T-cell (primary cell): ENCODE data around the gene THSD7A. TPM values are rescaled to one million over a fixed set of nuclear protein-coding genes. Genes with fewer than 3 reads are reported as not detected.

Experiments
- ATAC-seq, 4 experiments: fragments of 200-7000 bp in 3 of 4; fragments of 150-1000 bp in 1 of 4; cut with Tn5 transposase; replicated peaks in 1 of 4; 1 replicate in 3 of 4; 2 replicates in 1 of 4; pipeline ENCODE4 v1.10.0; 2021; ENCODE audit warnings: moderate library complexity in 3 of 4, mild to moderate bottlenecking in 2 of 4, moderate number of reproducible peaks in 1 of 4
- CTCF ChIA-PET, 2 donors: fragments of 300-600 bp; sonication (Branson Sonifier 250); formaldehyde crosslinking; loops; one replicate each; lab custom pipeline; 2022; ENCODE audit warnings: antibody characterized with exemption in 2 of 2; lab: Charles Lee
- POLR2A ChIA-PET, 2 donors: fragments of 300-600 bp; sonication (Branson Sonifier 250); formaldehyde crosslinking; loops; one replicate each; lab custom pipeline; 2022; ENCODE audit warnings: antibody characterized with exemption in 2 of 2; lab: Charles Lee
- DNase-seq, 35 experiments: peaks; one replicate each; pipeline versions ENCODE4 v3.0.0 to v3.0.0-alpha.2; 2013 to 2023
- H3K27ac ChIP-seq: one replicate; pipeline ENCODE4 v1.5.1; 2013; ENCODE audit warnings: low read length
- H3K27me3 ChIP-seq, 2 experiments: replicated peaks in 1 of 2; 1 replicate in 1 of 2; 2 replicates in 1 of 2; pipeline versions ENCODE4 v1.6.1 to v1.7.0; 2013; ENCODE audit warnings: low read length in 1 of 2, mixed read lengths in 1 of 2; ENCODE audit not compliant: control insufficient read depth in 2 of 2, insufficient read depth in 2 of 2; ENCODE audit errors: extremely low read depth in 1 of 2
- H3K36me3 ChIP-seq, 2 donors: 1 replicate in 1 of 2; 2 replicates in 1 of 2; pipeline versions ENCODE4 v1.6.1 to v1.7.0; 2013; ENCODE audit warnings: low read length in 1 of 2; ENCODE audit not compliant: control insufficient read depth in 2 of 2, insufficient read depth in 1 of 2; ENCODE audit errors: extremely low read depth in 1 of 2
- H3K4me1 ChIP-seq, 2 experiments: 1 replicate in 1 of 2; 2 replicates in 1 of 2; pipeline versions ENCODE4 v1.6.1 to v1.7.0; 2013; ENCODE audit warnings: low read length in 2 of 2, mixed read lengths in 1 of 2; ENCODE audit not compliant: insufficient read depth in 2 of 2, control insufficient read depth in 1 of 2; ENCODE audit errors: extremely low read depth in 1 of 2
- H3K4me3 ChIP-seq, 2 donors: 1 replicate in 1 of 2; 2 replicates in 1 of 2; pipeline versions ENCODE4 v1.5.1 to v1.7.0; 2013; ENCODE audit warnings: mild to moderate bottlenecking in 2 of 2, low read length in 1 of 2, moderate library complexity in 1 of 2; ENCODE audit not compliant: control insufficient read depth in 1 of 2; ENCODE audit errors: extremely low read depth in 1 of 2
- H3K9me3 ChIP-seq: 2 replicates; pipeline ENCODE4 v1.7.0; 2013
- H3K27ac Mint-ChIP-seq, 2 donors: one replicate each; pipeline ENCODE4 v1.8.0; 2020 to 2021; ENCODE audit warnings: mild to moderate bottlenecking in 2 of 2, mixed read lengths in 2 of 2
- H3K27me3 Mint-ChIP-seq, 2 donors: one replicate each; pipeline ENCODE4 v1.8.0; 2021 to 2022; ENCODE audit warnings: mixed read lengths in 2 of 2
- H3K36me3 Mint-ChIP-seq: one replicate; pipeline ENCODE4 v1.8.0; 2021; ENCODE audit warnings: mixed read lengths
- H3K4me1 Mint-ChIP-seq, 3 donors: one replicate each; pipeline ENCODE4 v1.8.0; 2020 to 2022; ENCODE audit warnings: mixed read lengths in 3 of 3, mild to moderate bottlenecking in 1 of 3
- H3K4me3 Mint-ChIP-seq, 3 donors: one replicate each; pipeline ENCODE4 v1.8.0; 2020 to 2022; ENCODE audit warnings: mild to moderate bottlenecking in 3 of 3, mixed read lengths in 3 of 3, moderate library complexity in 3 of 3
- H3K9me3 Mint-ChIP-seq, 3 donors: one replicate each; pipeline ENCODE4 v1.8.0; 2020 to 2022; ENCODE audit warnings: mixed read lengths in 3 of 3
- WGBS: methylation state at CpG from one replicate; pipeline ENCODE4 v1.1.5; 2013; ENCODE audit warnings: missing lambda C conversion rate; ENCODE audit not compliant: insufficient coverage; 5-methylcytosine and 5-hydroxymethylcytosine counted together
- total RNA-seq, 35 experiments: library from RNA in 6 of 35; stranded (reverse) in 6 of 35; fragments of 120-200 nt in 1 of 35; gene quantifications; one replicate each; pipeline versions ENCODE4 v1.2.1 to v1.2.4 and lab custom pipeline; 2013 to 2026

The THSD7A gene
- total RNA-seq, 5 donors from 2014 or later (not counting 1 experiment from before 2014, with no cell fraction given), result 0.08 to 0.33 TPM; not detected in 3

DNA sequence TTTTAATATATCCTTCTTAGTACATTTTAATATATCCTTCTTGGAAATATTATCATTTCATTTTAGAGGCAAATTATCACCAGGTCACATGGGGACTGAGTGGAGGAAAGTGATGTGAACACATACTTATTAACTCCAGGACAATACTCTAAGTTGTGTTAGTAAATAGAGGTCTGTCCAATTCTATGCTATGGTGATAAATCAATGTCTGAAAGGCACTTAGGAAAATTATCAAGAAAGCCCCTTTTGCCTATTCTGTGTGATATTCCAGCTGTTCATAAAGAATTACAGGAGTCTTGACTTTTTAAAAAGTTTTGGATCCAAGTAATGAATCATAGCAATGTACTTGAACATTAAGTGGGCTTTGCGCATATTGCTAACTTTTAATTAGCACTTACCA, 88.5 kb downstream of the THSD7A start:
- Mint-ChIP-seq H3K27ac (no peak overlapping the region), H3K27me3 (no peaks in the 10 kb centered on the region), H3K4me1 (no peaks in the 10 kb centered on the region), H3K9me3 (peaks cover 0 to 3% (median 0%) of the 10 kb centered on the region in 3 donors), H3K4me3 (no peak overlapping the region), H3K36me3 (no peaks in the 10 kb centered on the region)
- Histone ChIP-seq H3K9me3 (no peaks in the 10 kb centered on the region), H3K4me3 (no peak overlapping the region), H3K27ac (no peak overlapping the region), H3K27me3 (no peaks in the 10 kb centered on the region), H3K36me3 (no peaks in the 10 kb centered on the region), H3K4me1 (no peaks in the 10 kb centered on the region)
- no CpG with 5 or more reads among the region's 1 CpG for WGBS
- ChIA-PET CTCF (no interaction called here), POLR2A (no interaction called here)
- no peak for DNase-seq
- no peak for ATAC-seq

DNA sequence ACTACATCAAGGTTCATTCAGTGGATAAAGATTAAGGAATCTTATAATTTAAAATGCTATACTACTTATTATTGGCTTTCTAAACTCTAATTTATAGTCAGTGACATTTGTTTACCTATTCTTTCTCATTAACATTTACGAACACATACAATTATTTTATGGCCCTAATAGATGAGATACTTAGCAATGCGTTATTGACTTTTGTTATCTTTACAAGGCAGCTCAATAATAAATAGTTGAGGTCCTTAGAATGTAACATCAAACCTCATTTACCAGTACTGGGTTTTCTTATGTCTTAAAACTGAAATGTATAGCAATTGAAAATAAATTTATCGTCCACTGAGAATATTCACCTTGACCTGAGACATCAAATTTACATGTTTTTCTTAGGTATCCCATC, 89.0 kb downstream of the THSD7A start:
- no peak for ATAC-seq
- POLR2A ChIA-PET, result no interaction called here
- Mint-ChIP-seq H3K9me3 (peaks cover 0 to 3% (median 0%) of the 10 kb centered on the region in 3 donors), H3K4me1 (no peaks in the 10 kb centered on the region), H3K4me3 (no peak overlapping the region), H3K27me3 (no peaks in the 10 kb centered on the region), H3K36me3 (no peaks in the 10 kb centered on the region), H3K27ac (no peak overlapping the region)
- no peaks in the 10 kb centered on the region for H3K27me3 ChIP-seq
- CTCF ChIA-PET, result no interaction called here
- no peak for DNase-seq
- no peak overlapping the region for H3K27ac ChIP-seq
- H3K9me3 ChIP-seq, result no peaks in the 10 kb centered on the region
- no peaks in the 10 kb centered on the region for H3K36me3 ChIP-seq
- WGBS, result no CpG with 5 or more reads among the region's 3 CpGs
- H3K4me3 ChIP-seq, result no peak overlapping the region
- no peaks in the 10 kb centered on the region for H3K4me1 ChIP-seq

DNA sequence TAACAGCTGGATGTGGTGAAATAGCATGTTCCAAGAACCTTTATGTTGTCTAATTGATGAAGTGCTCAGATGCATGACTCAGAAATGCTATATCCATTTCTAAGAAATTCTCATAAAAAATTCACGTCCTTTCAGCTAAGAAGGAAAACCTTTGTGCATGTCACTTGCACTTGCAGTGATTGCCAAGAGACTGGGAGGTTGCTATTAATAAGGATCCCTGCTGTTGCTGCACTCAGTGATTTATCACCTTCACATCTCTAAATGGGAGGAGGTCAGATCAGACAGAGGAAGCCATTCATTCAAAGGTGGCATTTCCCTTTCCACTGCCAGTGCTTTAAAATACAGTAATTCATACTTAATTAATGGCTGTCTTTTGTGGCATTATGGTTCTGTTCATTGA, 89.5 kb downstream of the THSD7A start:
- Histone ChIP-seq H3K9me3 (no peaks in the 10 kb centered on the region), H3K4me3 (no peak overlapping the region), H3K4me1 (no peaks in the 10 kb centered on the region), H3K27me3 (no peaks in the 10 kb centered on the region), H3K36me3 (no peaks in the 10 kb centered on the region), H3K27ac (no peak overlapping the region)
- Mint-ChIP-seq H3K27me3 (no peaks in the 10 kb centered on the region), H3K4me3 (no peak overlapping the region), H3K27ac (no peak overlapping the region), H3K36me3 (no peaks in the 10 kb centered on the region), H3K4me1 (no peaks in the 10 kb centered on the region), H3K9me3 (peaks cover 0 to 2% (median 0%) of the 10 kb centered on the region in 3 donors)
- DNase-seq (no peak), ATAC-seq (no peak)
- no CpG with 5 or more reads among the region's 1 CpG for WGBS
- ChIA-PET CTCF (no interaction called here), POLR2A (no interaction called here)

DNA sequence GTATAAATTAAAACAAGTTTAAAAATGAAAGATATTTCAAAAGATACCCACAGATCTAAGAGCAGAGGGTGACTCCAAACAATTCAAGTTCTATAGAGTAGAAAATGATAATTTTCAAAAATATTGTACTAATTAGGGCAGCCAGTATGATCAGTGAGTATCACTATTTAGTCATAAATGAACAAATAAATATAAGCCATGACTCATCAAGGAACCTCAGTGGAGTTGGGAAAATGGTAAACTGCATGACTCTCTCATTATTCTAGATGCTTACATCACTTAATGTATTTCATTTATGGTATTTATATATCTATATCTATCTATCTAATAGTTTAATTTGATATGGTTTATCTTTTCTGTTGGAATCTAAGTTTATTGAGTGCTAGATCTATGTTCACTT, 94.3 kb downstream of the THSD7A start:
- CTCF ChIA-PET, result no interaction called here
- no peak overlapping the region for H3K4me3 ChIP-seq
- Mint-ChIP-seq H3K27me3 (no peaks in the 10 kb centered on the region), H3K9me3 (peaks cover 0 to 4% (median 0%) of the 10 kb centered on the region in 3 donors), H3K4me1 (no peaks in the 10 kb centered on the region), H3K36me3 (no peaks in the 10 kb centered on the region), H3K27ac (no peak overlapping the region), H3K4me3 (no peak overlapping the region)
- no peaks in the 10 kb centered on the region for H3K9me3 ChIP-seq
- no peaks in the 10 kb centered on the region for H3K27me3 ChIP-seq
- POLR2A ChIA-PET, result no interaction called here
- H3K27ac ChIP-seq, result no peak overlapping the region
- H3K4me1 ChIP-seq, result no peaks in the 10 kb centered on the region
- DNase-seq, result no peak
- no peak for ATAC-seq
- H3K36me3 ChIP-seq, result no peaks in the 10 kb centered on the region

DNA sequence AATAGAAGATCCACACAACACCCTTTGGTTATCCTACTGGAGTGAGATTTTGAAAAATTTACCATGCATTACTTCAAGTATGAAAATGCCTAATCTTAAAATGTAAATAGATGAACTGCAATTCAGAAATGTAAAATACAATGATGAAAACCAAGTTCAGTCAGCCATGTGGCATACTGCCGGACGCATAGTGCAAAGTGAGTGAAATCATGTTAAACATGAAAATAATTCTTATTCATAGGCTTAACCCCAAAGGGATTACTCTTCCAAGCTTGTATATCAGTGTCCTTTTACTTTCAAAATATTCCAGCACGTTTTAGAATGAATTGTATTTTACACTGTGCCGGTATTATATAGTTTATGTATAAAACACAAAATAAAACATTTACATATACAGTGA, 99.8 kb downstream of the THSD7A start:
- WGBS, result no CpG with 5 or more reads among the region's 4 CpGs
- Histone ChIP-seq H3K4me1 (no peaks in the 10 kb centered on the region), H3K27ac (no peak overlapping the region), H3K27me3 (no peaks in the 10 kb centered on the region), H3K36me3 (no peaks in the 10 kb centered on the region), H3K4me3 (no peak overlapping the region), H3K9me3 (no peaks in the 10 kb centered on the region)
- no peak overlapping the region for H3K4me3 Mint-ChIP-seq
- no peaks in the 10 kb centered on the region for H3K27me3 Mint-ChIP-seq
- no peak for DNase-seq
- no peaks in the 10 kb centered on the region for H3K4me1 Mint-ChIP-seq
- H3K36me3 Mint-ChIP-seq, result no peaks in the 10 kb centered on the region
- POLR2A ChIA-PET, result no interaction called here
- CTCF ChIA-PET, result no interaction called here
- H3K27ac Mint-ChIP-seq, result no peak overlapping the region
- ATAC-seq, result no peak
- peaks cover 0 to 4% (median 2%) of the 10 kb centered on the region in 3 donors for H3K9me3 Mint-ChIP-seq

DNA sequence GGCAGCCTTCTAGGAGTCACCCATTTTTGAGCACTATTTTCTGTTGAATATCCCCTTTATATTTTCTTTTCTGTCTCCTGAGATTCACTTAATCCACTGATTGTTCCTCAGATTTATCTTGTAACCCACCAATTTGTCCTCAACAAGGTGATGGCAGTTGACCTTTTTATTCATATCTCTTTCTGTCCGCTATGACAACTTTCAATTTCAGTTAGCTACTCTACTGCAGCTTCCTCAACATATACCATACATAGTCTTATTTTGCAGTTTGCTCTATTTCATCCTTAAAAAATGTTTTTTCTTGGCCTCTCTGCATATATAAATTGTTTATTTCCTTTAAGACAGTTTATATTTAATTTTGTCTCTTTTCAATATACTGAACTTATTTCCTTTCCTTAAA, 101.3 kb downstream of the THSD7A start:
- Histone ChIP-seq H3K27me3 (no peaks in the 10 kb centered on the region), H3K4me1 (no peaks in the 10 kb centered on the region), H3K4me3 (no peak overlapping the region), H3K27ac (no peak overlapping the region), H3K9me3 (no peaks in the 10 kb centered on the region), H3K36me3 (no peaks in the 10 kb centered on the region)
- no peak overlapping the region for H3K27ac Mint-ChIP-seq
- 100% methylated on average over 1 of the region's 1 CpG for WGBS
- no peaks in the 10 kb centered on the region for H3K36me3 Mint-ChIP-seq
- no peak overlapping the region for H3K4me3 Mint-ChIP-seq
- CTCF ChIA-PET, result no interaction called here
- ATAC-seq, result no peak
- POLR2A ChIA-PET, result no interaction called here
- H3K9me3 Mint-ChIP-seq, result peaks cover 2 to 4% (median 3%) of the 10 kb centered on the region in 3 donors
- no peaks in the 10 kb centered on the region for H3K27me3 Mint-ChIP-seq
- no peaks in the 10 kb centered on the region for H3K4me1 Mint-ChIP-seq
- no peak for DNase-seq

DNA sequence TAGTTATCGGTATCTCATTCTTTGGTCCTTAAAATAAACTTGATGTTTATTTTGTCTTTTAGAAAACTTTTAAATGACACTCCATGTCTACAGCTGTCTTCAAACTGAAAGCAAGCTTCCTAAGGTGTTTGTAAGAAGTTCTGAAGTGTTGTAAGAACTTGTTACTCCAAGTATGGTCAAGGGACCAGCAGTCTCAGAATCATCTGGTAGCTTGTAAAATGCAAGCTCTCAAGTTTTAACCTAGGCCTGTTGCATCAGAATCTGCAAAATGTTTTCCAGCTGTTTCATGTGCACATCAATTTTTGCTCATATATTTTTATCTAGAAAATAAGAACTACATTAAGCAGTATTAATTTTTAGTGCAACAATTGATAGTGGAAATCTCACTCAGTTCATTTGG, 104.1 kb downstream of the THSD7A start:
- WGBS, result no CpG with 5 or more reads among the region's 1 CpG
- no peak for ATAC-seq
- Histone ChIP-seq H3K27me3 (no peaks in the 10 kb centered on the region), H3K9me3 (no peaks in the 10 kb centered on the region), H3K4me1 (no peaks in the 10 kb centered on the region), H3K36me3 (no peaks in the 10 kb centered on the region), H3K4me3 (no peak overlapping the region), H3K27ac (no peak overlapping the region)
- no peaks in the 10 kb centered on the region for H3K4me1 Mint-ChIP-seq
- no peak overlapping the region for H3K27ac Mint-ChIP-seq
- ChIA-PET POLR2A (no interaction called here), CTCF (no interaction called here)
- H3K9me3 Mint-ChIP-seq, result peaks cover 0 to 3% (median 2%) of the 10 kb centered on the region in 3 donors
- no peak for DNase-seq
- no peak overlapping the region for H3K4me3 Mint-ChIP-seq
- no peaks in the 10 kb centered on the region for H3K36me3 Mint-ChIP-seq
- no peaks in the 10 kb centered on the region for H3K27me3 Mint-ChIP-seq
